PFSK-1 (cell line): ENCODE results near the gene SYNE1.

Source experiments
- POLR2AphosphoS5 ChIP-seq: IDR thresholded peaks from 2 replicates; pipeline ENCODE4 v1.6.1; 2012; ENCODE audit warnings: low read depth, mild to moderate bottlenecking, control low read depth, low read length, moderate library complexity
- REST ChIP-seq, 2 experiments: IDR thresholded peaks; 2 replicates each; pipeline versions ENCODE4 v1.6.1 to v1.8.0; 2011 to 2012; ENCODE audit warnings: low read depth in 2 of 2, low read length in 2 of 2, control low read depth in 1 of 2, inconsistent platforms in 1 of 2, mild to moderate bottlenecking in 1 of 2, moderate library complexity in 1 of 2; ENCODE audit not compliant: insufficient read depth in 1 of 2
- SIN3A ChIP-seq: IDR thresholded peaks from 2 replicates; pipeline ENCODE4 v1.6.1; 2012; ENCODE audit warnings: mild to moderate bottlenecking, low read length, moderate library complexity, borderline replicate concordance; ENCODE audit not compliant: insufficient read depth

- TF ChIP-seq POLR2AphosphoS5 (no peak), REST (IDR thresholded peaks at IDR 0.05; ENCODE audit: insufficient read depth in 1 of 2, low read depth in 2 of 2, low read length in 2 of 2) (no peak), SIN3A (no peak)
Measured at GRCh38 chr6:152423216-152424103, 213.7 kb downstream of the SYNE1 start.
